Endothelial cell of umbilical vein (primary cell): ENCODE measurements around the gene SPAG8. TPM values are rescaled to one million over a fixed set of nuclear protein-coding genes. Genes with fewer than 3 reads are reported as not detected.

Experiments
- BruUV-seq: library from RNA; stranded (reverse); fragments of 400-500 nt; replicated peaks from 2 replicates; lab custom pipeline; 2021; lab: Mats Ljungman, UMichigan
- CTCF ChIA-PET: fragments of 300-600, 350-600 bp; sonication (Branson Sonifier 250); formaldehyde crosslinking; loops from one replicate; lab custom pipeline; 2021; ENCODE audit warnings: antibody characterized with exemption, inconsistent platforms; lab: Charles Lee
- POLR2A ChIA-PET: fragments of 300-600, 350-600 bp; sonication (Branson Sonifier 250); formaldehyde crosslinking; loops from one replicate; lab custom pipeline; 2021; ENCODE audit warnings: antibody characterized with exemption, inconsistent platforms; lab: Charles Lee
- DNase-seq: peaks from one replicate; pipeline ENCODE4 v3.0.0-alpha.2; 2011; ENCODE audit warnings: low read depth, low spot score
- FAIRE-seq: peaks from 2 replicates; lab custom pipeline; 2011; peaks lifted over from hg19 to GRCh38; lab: Jason Lieb, UNC
- H2AFZ ChIP-seq: 2 replicates; pipeline ENCODE4 v1.6.0; 2012; ENCODE audit warnings: low read depth, low read length, control low read depth, inconsistent platforms
- H3K27ac ChIP-seq: 2 replicates; pipeline ENCODE4 v1.5.1; 2011; ENCODE audit warnings: low read depth, mild to moderate bottlenecking, control low read depth, low read length, moderate library complexity; ENCODE audit not compliant: insufficient read depth
- H3K27me3 ChIP-seq, 2 experiments: 2 replicates each; pipeline versions ENCODE4 v1.6.0 to v1.6.1; 2011; ENCODE audit warnings: low read length in 2 of 2, mixed read lengths in 1 of 2; ENCODE audit not compliant: control insufficient read depth in 2 of 2, insufficient read depth in 2 of 2
- H3K36me3 ChIP-seq, 2 experiments: 2 replicates in 1 of 2; 3 replicates in 1 of 2; pipeline ENCODE4 v1.5.1; 2011; ENCODE audit warnings: low read length in 2 of 2, mild to moderate bottlenecking in 1 of 2, moderate library complexity in 1 of 2; ENCODE audit not compliant: control insufficient read depth in 2 of 2, insufficient read depth in 2 of 2; ENCODE audit errors: extremely low read depth in 1 of 2
- H3K4me1 ChIP-seq: 3 replicates; pipeline ENCODE4 v1.5.1; 2011; ENCODE audit warnings: mild to moderate bottlenecking, low read length; ENCODE audit not compliant: control insufficient read depth, insufficient read depth; ENCODE audit errors: extremely low read depth
- H3K4me2 ChIP-seq: 2 replicates; pipeline ENCODE4 v1.6.1; 2011; ENCODE audit warnings: low read length, control low read depth, mixed read lengths; ENCODE audit not compliant: insufficient read depth
- H3K4me3 ChIP-seq, 3 experiments: fragments of 200-600 bp in 1 of 3; sonication (generic), shearing (Covaris generic) in 1 of 3; replicated peaks in 1 of 3; 2 replicates each; pipeline ENCODE4 v1.5.1; 2011 to 2016; ENCODE audit warnings: control low read depth in 3 of 3, low read length in 3 of 3, mild to moderate bottlenecking in 2 of 3, inconsistent platforms in 1 of 3, low read depth in 1 of 3, moderate library complexity in 1 of 3; ENCODE audit not compliant: insufficient read depth in 1 of 3
- H3K79me2 ChIP-seq: 2 replicates; pipeline ENCODE4 v1.6.0; 2012; ENCODE audit warnings: low read length, inconsistent platforms; ENCODE audit not compliant: control insufficient read depth, insufficient read depth
- H3K9ac ChIP-seq: replicated peaks from 2 replicates; pipeline ENCODE3; 2011; ENCODE audit warnings: low read length, control low read depth; ENCODE audit not compliant: insufficient read depth; ENCODE audit errors: extremely low read depth
- H3K9me1 ChIP-seq: replicated peaks from 3 replicates; pipeline ENCODE4 v1.6.0; 2011; ENCODE audit warnings: mild to moderate bottlenecking, low read length; ENCODE audit not compliant: control insufficient read depth, insufficient read depth; ENCODE audit errors: extremely low read depth
- H3K9me3 ChIP-seq: replicated peaks from 2 replicates; pipeline ENCODE4 v1.5.1; 2012; ENCODE audit warnings: low read length, inconsistent platforms; ENCODE audit not compliant: control insufficient read depth, insufficient read depth
- H4K20me1 ChIP-seq: replicated peaks from 2 replicates; pipeline ENCODE3; 2011; ENCODE audit warnings: mild to moderate bottlenecking, low read length; ENCODE audit not compliant: control insufficient read depth, insufficient read depth; ENCODE audit errors: extremely low read depth
- CTCF ChIP-seq, 2 donors: IDR thresholded peaks; 1 replicate in 1 of 2; 2 replicates in 1 of 2; pipeline ENCODE4 v1.5.1; 2011; ENCODE audit warnings: low read length in 2 of 2, mild to moderate bottlenecking in 2 of 2, moderate library complexity in 2 of 2, control low read depth in 1 of 2, inconsistent platforms in 1 of 2, low read depth in 1 of 2; ENCODE audit not compliant: insufficient read depth in 1 of 2; ENCODE audit errors: extremely low read depth in 1 of 2
- FOS ChIP-seq: IDR thresholded peaks from 2 replicates; pipeline ENCODE4 v1.6.1; 2011; ENCODE audit warnings: mild to moderate bottlenecking, low read length, moderate library complexity, borderline replicate concordance; ENCODE audit not compliant: insufficient read depth
- MYC ChIP-seq: IDR thresholded peaks from one replicate; pipeline ENCODE4 v1.6.1; 2011; ENCODE audit warnings: mild to moderate bottlenecking, low read depth, low read length
- POLR2AphosphoS5 ChIP-seq: IDR thresholded peaks from 2 replicates; pipeline ENCODE4 v1.6.1; 2012; ENCODE audit warnings: low read depth, mild to moderate bottlenecking, control low read depth, low read length, moderate library complexity; ENCODE audit not compliant: insufficient read depth
- dilution Hi-C: fragments of 300-500 bp; cut with MboI; formaldehyde crosslinking; loops from one replicate; pipeline ENCODE4 v1.15.0; 2019; ENCODE audit warnings: low sequenced_read_pairs; ENCODE audit not compliant: extremely low pct_ligation_motif_present
- intact Hi-C: fragments of 100-400 bp; cut with micrococcal nuclease; formaldehyde crosslinking; loops from one replicate; pipeline ENCODE4 v1.10.0; 2022
- polyA plus RNA-seq, 4 experiments: library from polyadenylated mRNA; depleted of rRNA in 3 of 4; stranded (reverse) in 3 of 4; unstranded in 1 of 4; fragments of >200 nt; gene quantifications; 2 replicates each; pipeline versions ENCODE4 v1.2.1 to v1.2.3, GENCODE V29; 2011 to 2012; ENCODE audit warnings: missing spikeins in 1 of 4
- total RNA-seq: library from RNA; stranded (reverse); gene quantifications from 2 replicates; pipeline ENCODE4 v1.2.3, GENCODE V29; 2021

The SPAG8 gene
- total and polyA plus RNA-seq, 2 donors (not counting 3 experiments of a cell fraction or from before 2014, with no cell fraction given) = 0.21 to 0.69 TPM

- TF ChIP-seq FOS (no peak), POLR2AphosphoS5 (no peak), MYC (no peak), CTCF (IDR thresholded peaks at IDR 0.05; ENCODE audit: extremely low read depth in 1 of 2, insufficient read depth in 1 of 2, low read depth in 1 of 2, low read length in 2 of 2) (peak; percentile 24 to 27)
- Histone ChIP-seq H3K27me3 (peaks cover 0 to 12% of the 10 kb centered on the region in 2 experiments), H3K27ac (no peak overlapping the region), H3K36me3 (no peaks in the 10 kb centered on the region), H2AFZ (no peak overlapping the region), H3K9ac (no peak overlapping the region), H3K9me1 (no peaks in the 10 kb centered on the region), H3K9me3 (no peaks in the 10 kb centered on the region), H3K4me3 (no peak overlapping the region), H3K4me2 (no peak overlapping the region), H3K4me1 (no peaks in the 10 kb centered on the region), H3K79me2 (no peaks in the 10 kb centered on the region), H4K20me1 (no peaks in the 10 kb centered on the region)
- DNase-seq (no peak), FAIRE-seq (peak; percentile 72)
- ChIA-PET CTCF (interaction anchor here (0.8 to 3.2 kb wide), 17 partner anchors 9 to 177 kb away, joined by 3 to 27 read pairs (median 4); partner anchors contain the start of genes CCDC107, HINT2 and RMRP), POLR2A (interaction anchor here (0.6 kb wide), 1 partner anchor 14 kb away, joined by 7 read pairs; no protein-coding TSS in a partner anchor)
- dilution Hi-C loops (no loop called here), intact Hi-C loops (no loop called here)
- no TSS peak for BruUV-seq
Measured at GRCh38 chr9:35835216-35835632, 23.2 kb upstream of the SPAG8 start.
